GM18907 (cell line): Measurements from ENCODE around the gene SH3RF3.

Experiments used
- ATAC-seq: cut with Tn5 transposase; IDR thresholded peaks from one replicate; pipeline ENCODE4 v1.9.1; 2021; ENCODE audit warnings: mild to moderate bottlenecking, moderate library complexity; ENCODE audit not compliant: unreplicated experiment

SH3RF3 gene

DNA sequence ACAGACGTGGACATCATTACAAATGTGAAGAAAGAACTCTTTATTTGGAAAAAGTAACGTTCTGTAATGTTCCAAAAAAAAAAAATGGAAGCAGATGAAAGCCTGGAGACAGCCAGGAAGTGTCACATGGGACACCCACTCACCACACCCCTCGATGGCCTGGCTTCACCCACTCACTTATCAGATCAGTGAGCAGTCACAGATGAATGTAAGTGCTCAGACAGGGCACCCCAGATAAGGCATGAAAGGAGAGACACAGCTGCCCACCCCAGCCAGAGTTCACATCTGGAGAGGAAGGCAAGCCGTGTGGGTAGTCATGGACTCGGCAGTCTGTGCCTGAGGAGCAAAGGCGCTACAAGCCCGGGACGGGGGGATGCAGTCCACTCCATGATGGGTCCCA is 379.6 kb downstream of the SH3RF3 start:
- ATAC-seq: no peak

DNA sequence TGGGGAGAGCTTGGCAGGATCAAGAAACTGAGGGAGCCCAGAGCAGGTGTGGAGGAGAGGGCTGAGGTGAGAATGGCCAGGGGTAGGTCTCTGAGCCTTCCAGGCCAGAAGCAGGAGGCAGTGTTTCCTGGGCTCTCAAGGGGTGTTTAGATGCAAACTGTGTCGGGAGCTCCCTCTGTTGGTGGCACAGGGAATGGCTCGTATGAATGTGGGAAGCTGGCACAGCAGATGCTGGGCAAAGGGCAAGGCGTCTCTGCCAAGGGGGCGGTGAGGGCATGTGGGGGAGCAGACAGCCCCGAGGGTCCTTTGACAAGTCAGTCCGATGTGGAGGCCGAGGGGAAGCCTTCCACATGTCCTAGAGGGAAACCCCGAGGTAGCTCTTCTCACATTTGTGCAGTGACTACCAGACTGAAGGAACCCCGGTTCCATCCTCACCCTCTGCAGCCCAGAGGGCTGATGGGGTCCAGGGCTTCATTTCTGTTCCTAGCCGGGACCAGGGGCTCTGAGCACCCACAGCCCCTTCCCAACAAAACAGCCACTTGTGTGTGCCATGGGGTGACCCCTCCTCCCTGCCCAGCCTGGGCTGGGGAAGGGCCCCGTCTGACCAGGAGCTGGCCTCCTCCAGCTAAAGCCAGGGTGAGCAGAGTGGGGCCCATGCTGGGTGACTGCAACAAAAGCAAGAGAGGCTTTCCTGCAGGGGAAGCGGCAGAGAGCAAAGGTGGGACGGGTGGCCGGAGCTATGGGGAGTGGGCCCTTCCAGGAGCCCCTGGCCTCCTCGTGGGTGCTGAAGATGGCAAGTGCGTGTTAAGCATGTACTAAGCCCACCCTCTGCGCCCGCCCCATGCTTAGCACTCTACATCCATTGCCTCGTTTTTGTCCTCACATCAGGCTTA is 381.4 kb downstream of the SH3RF3 start:
- ATAC-seq: peak; percentile 34

- no peak for ATAC-seq
Measured at GRCh38 chr2:109511168-109511567, 382.2 kb downstream of the SH3RF3 start.

GRCh38 chr2:109512076-109512475 is 383.1 kb downstream of the SH3RF3 start:
- no peak for ATAC-seq

GRCh38 chr2:109513230-109513629 is 384.2 kb downstream of the SH3RF3 start:
- no peak for ATAC-seq

DNA sequence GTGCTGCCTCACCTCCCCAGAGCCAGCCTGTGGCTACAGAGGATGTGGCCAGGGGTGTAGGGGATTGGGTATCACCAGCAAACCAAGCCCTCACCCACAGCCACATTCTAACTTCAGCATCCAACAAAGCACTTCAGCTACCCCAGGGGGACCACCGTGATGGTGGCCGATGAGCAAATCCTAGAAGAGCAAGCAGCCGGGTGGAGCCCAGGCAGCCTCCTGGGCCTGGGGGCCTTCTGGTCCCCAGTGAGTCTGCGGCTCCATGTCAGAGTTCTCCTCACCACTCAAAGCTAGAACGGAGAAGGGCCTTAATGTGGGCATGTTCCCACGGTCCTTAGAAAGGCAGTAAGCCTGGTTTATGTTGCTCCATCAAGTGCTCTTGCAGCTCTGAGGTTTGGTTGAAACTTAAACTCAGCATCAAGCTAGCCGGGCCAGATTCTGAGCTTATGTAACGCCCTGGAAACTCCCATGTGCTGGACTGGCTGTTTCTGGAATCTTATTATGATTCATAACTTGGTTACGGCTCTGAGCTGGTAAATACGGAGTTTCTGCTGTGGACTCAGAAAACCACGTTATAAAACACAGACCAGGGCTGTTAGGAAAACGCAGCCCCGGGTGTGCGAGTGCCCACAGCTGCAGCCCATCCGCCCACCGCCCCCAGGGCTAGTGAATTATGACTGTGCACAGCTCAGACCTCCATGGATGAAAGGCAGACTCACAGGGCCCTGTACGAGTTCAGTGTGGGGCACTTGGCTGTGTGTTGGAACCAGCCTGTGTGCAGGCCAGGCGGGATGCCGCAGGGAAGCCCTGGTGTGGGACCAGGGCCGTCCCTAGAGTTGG is 385.0 kb downstream of the SH3RF3 start:
- ATAC-seq: peak; percentile 77

DNA sequence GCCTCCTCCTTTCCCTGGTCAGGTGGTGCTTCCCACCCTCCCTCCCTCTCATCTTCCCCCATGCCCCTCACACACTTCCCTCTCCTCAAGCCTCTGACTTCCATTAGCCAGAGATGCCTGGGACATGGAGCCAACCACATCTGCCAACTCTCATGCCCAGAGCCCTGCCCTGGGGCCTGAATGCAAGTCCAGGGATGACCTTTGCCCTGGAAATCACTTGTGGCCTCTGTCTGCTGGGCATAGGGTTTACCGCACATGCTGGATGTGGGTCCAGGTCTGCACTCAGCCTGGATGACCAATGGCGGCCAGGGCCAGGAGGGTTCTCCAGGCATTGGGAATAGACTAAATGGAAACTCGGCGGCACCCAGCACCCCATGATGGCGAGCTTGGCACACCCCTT is 385.9 kb downstream of the SH3RF3 start:
- ATAC-seq: no peak

DNA sequence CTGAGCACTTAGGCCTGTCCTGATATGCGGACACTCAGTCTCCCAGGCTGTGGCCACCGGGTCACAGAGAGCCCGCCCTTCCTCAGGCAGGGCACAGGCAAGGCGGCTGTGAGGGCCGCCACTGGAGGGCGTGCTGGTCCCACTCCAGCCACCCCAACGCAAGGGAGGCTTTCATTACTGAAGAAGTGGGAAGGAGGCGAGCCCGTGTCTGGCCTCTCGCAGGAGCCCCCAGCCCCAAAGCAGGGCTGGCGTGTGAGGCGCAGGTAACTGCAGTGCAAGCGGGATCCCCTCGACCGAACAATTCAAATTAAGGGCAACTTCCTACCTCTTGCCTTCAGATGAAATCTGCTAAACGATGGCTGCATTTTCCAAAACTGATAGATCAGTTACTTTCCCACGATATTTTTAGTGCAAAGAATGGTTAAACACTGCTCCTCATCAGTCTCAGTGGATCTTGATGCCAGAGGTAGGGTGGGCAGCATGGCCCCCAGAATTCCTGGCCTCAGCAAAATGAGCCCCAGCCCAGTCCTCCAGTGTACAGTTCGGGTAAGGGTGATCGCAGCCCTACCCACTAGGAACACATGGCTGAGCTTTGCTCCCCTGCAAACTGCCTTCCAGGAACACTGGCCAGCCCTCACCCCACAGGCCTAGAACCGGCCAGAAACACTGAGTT is 387.6 kb downstream of the SH3RF3 start:
- no peak for ATAC-seq

GRCh38 chr2:109517118-109517889 is 388.3 kb downstream of the SH3RF3 start:
- no peak for ATAC-seq

DNA sequence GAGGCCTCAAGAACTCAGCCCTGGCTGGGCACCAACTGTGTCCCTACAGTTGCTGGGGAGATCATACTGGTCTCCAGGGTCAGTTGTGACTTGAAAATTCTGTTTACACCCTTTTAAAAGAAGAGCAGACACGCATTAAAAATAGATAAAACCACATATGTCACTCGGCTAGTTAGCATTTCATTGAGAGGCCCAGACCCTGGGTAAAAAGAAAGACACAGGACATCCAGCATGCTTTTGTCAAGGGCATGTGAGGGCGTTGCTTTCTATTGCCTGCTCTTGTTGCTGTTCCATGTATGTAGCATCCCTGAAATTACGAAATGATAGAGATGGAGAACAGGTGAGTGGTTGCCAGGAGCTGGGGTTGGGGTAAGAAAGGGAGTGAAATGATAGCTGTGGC is 390.5 kb downstream of the SH3RF3 start:
- ATAC-seq: no peak

- ATAC-seq: no peak
Measured at GRCh38 chr2:109521233-109522062, 392.4 kb downstream of the SH3RF3 start.

- no peak for ATAC-seq
Measured at GRCh38 chr2:109522063-109522374, 393.0 kb downstream of the SH3RF3 start.

- no peak for ATAC-seq
Measured at GRCh38 chr2:109523121-109523520, 394.1 kb downstream of the SH3RF3 start.

- ATAC-seq: no peak
Measured at GRCh38 chr2:109523536-109524361, 394.7 kb downstream of the SH3RF3 start.

DNA sequence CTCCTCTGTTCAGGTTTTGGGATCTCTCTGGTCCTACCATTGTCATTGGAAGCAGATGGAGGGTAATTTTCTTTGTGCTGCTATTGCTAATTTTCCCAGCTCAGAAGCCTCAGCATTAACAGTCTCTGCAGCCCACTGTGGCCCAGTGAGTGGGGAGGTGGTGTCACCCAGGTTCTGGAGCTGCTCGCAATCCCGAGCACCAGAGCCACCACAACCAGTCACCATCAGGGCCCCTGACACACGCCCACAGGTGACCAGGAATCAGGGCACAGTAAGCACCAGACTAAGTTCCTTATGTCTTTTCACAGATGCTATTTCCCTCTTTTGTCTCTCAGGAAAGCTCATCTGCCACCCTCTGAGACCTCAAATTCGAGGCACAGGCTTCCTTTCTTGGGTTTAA is 396.8 kb downstream of the SH3RF3 start:
- ATAC-seq: no peak

DNA sequence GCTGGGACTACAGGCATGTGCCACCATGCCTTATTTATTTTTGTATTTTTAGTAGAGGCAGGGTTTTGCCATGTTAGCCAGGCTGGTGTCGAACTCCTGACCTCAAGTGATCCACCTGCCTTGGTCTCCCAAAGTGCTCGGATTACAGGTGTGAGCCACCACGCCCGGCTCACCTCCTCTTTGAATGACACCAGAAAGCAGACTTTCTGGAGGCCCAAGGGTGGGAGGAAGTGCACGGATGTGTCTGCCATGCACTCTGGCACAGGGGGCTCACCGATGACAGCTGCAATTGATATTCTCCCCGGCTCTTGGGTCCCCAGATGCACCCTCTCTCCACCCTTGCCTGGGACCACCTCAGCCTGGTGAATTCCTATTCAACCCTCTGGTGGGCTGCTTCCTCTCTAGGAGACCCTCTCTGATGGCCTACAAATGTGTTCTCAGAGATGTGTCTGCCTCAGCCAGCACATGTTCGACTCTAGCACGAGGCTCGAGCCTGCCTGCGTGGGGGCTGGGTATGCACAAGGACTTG is 397.5 kb downstream of the SH3RF3 start:
- ATAC-seq: no peak

DNA sequence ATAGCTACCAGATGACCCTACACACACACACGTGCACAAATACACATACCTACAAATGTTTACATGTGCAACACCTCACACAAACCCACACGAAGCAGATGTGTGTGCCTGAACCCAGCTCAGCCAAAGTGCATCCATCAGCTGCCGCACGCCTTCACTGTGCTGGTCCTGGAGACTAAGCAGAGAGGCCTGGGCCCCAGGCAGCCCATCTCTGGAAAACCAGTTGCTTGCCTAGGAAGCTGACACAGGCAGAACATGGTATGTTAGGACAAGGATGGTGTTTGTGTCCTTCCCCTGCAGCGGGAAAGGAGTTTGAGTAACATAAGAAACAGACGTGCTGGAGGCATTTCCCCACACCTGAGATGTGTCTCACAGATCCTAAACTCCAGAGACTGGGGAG is 398.1 kb downstream of the SH3RF3 start:
- ATAC-seq: no peak

DNA sequence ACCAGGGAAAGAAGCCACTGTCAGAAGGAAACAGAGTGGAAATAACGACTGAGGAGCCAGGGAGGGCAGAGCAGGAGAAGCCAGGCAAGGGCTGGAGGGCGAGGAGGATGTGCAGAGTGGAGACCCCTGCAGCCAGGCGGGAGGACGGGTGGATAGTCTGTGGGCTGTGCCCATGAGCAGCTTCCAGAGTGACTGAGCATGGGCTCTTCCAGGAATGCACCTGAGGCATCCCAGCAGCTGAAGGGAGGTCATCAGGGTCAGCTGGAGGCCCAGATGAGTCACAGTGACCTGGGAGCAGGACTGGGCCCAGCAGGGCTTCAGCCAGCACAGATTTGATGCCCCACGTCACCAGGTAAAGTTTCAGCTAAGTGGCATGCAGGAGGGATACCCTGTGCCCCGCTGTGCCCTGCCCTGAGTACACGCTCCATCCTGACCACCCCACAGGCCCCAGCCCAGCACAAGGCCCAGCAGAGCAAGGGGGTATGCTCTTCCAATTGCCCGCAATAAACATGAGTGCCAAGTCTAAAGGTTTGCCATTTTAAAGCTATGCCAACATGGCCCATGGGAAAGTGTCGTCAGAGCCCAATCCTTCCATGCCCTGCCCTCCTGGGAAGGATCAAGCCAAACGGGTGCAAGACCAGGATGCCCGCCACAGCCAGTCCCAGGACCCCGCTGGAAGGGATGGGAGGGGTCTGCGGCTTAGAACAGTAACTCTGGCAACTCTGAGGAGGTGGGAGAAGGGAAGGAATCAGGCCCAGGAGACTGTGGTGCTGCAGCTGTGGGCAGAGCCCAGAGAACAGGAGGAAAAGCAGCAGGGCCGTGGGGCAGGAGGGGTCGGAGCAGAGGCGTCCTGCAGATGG is 399.1 kb downstream of the SH3RF3 start:
- no peak for ATAC-seq
